ENCODE measurements around the gene BRSK2.

Gene BRSK2

GRCh38 chr11:1373536-1374214, 16.1 kb upstream of the BRSK2 start:
- no peak overlapping the region for H3K4me3 ChIP-seq (ENCODE audit: low read length)
- H3K27me3 ChIP-seq (ENCODE audit: insufficient read depth, low read length): no peaks in the 10 kb centered on the region
- no peak overlapping the region for H2AFZ ChIP-seq (ENCODE audit: low read depth, low read length)
- H3K36me3 ChIP-seq (ENCODE audit: insufficient read depth, low read length): no peaks in the 10 kb centered on the region
- no peaks in the 10 kb centered on the region for H3K9me3 ChIP-seq (ENCODE audit: low read length)
- peaks cover 5% of the 10 kb centered on the region for H3K4me1 ChIP-seq (ENCODE audit: insufficient read depth, low read length)

- Histone ChIP-seq H2AFZ (ENCODE audit: low read depth, low read length) (no peak overlapping the region), H3K27me3 (ENCODE audit: insufficient read depth, low read length) (no peaks in the 10 kb centered on the region), H3K4me1 (ENCODE audit: insufficient read depth, low read length) (peaks cover 5% of the 10 kb centered on the region), H3K36me3 (ENCODE audit: insufficient read depth, low read length) (no peaks in the 10 kb centered on the region), H3K4me3 (ENCODE audit: low read length) (no peak overlapping the region), H3K9me3 (ENCODE audit: low read length) (no peaks in the 10 kb centered on the region)
These were observed 14.4 kb upstream of the BRSK2 start for GRCh38 chr11:1375161-1375954.

- H3K36me3 ChIP-seq (ENCODE audit: insufficient read depth, low read length): no peaks in the 10 kb centered on the region
- no peak overlapping the region for H3K4me3 ChIP-seq (ENCODE audit: low read length)
- no peaks in the 10 kb centered on the region for H3K27me3 ChIP-seq (ENCODE audit: insufficient read depth, low read length)
- H2AFZ ChIP-seq (ENCODE audit: low read depth, low read length): no peak overlapping the region
- no peaks in the 10 kb centered on the region for H3K9me3 ChIP-seq (ENCODE audit: low read length)
- H3K4me1 ChIP-seq (ENCODE audit: insufficient read depth, low read length): peaks cover 5% of the 10 kb centered on the region
These were observed 13.8 kb upstream of the BRSK2 start for GRCh38 chr11:1375955-1376258.

GRCh38 chr11:1377231-1377780, 12.4 kb upstream of the BRSK2 start:
- Histone ChIP-seq H3K4me1 (ENCODE audit: insufficient read depth, low read length) (peaks cover 5% of the 10 kb centered on the region), H3K4me3 (ENCODE audit: low read length) (no peak overlapping the region), H3K36me3 (ENCODE audit: insufficient read depth, low read length) (no peaks in the 10 kb centered on the region), H3K9me3 (ENCODE audit: low read length) (no peaks in the 10 kb centered on the region), H3K27me3 (ENCODE audit: insufficient read depth, low read length) (no peaks in the 10 kb centered on the region), H2AFZ (ENCODE audit: low read depth, low read length) (no peak overlapping the region)

GRCh38 chr11:1381793-1382425, 7.8 kb upstream of the BRSK2 start:
- Histone ChIP-seq H3K4me1 (ENCODE audit: insufficient read depth, low read length) (peaks cover 7% of the 10 kb centered on the region), H3K9me3 (ENCODE audit: low read length) (no peaks in the 10 kb centered on the region)

GRCh38 chr11:1382429-1382828, 7.3 kb upstream of the BRSK2 start:
- Histone ChIP-seq H2AFZ (ENCODE audit: low read depth, low read length) (no peak overlapping the region), H3K36me3 (ENCODE audit: insufficient read depth, low read length) (no peaks in the 10 kb centered on the region), H3K4me3 (ENCODE audit: low read length) (no peak overlapping the region), H3K9me3 (ENCODE audit: low read length) (no peaks in the 10 kb centered on the region), H3K27me3 (ENCODE audit: insufficient read depth, low read length) (no peaks in the 10 kb centered on the region), H3K4me1 (ENCODE audit: insufficient read depth, low read length) (peaks cover 7% of the 10 kb centered on the region)

More at GRCh38 chr11:1381793-1382425, 7.8 kb upstream of the BRSK2 start:
- H3K36me3 ChIP-seq (ENCODE audit: insufficient read depth, low read length): no peaks in the 10 kb centered on the region
- H2AFZ ChIP-seq (ENCODE audit: low read depth, low read length): no peak overlapping the region
- H3K4me3 ChIP-seq (ENCODE audit: low read length): no peak overlapping the region
- no peaks in the 10 kb centered on the region for H3K27me3 ChIP-seq (ENCODE audit: insufficient read depth, low read length)

GRCh38 chr11:1382831-1383607, 6.7 kb upstream of the BRSK2 start:
- Histone ChIP-seq H3K9me3 (ENCODE audit: low read length) (no peaks in the 10 kb centered on the region), H2AFZ (ENCODE audit: low read depth, low read length) (peak overlapping the region; percentile 81), H3K4me3 (ENCODE audit: low read length) (peak overlapping the region; percentile 11)

GRCh38 chr11:1384199-1384970, 5.3 kb upstream of the BRSK2 start:
- Histone ChIP-seq H3K9me3 (ENCODE audit: low read length) (no peaks in the 10 kb centered on the region), H3K4me1 (ENCODE audit: insufficient read depth, low read length) (peaks cover 24% of the 10 kb centered on the region), H2AFZ (ENCODE audit: low read depth, low read length) (no peak overlapping the region), H3K4me3 (ENCODE audit: low read length) (no peak overlapping the region), H3K36me3 (ENCODE audit: insufficient read depth, low read length) (no peaks in the 10 kb centered on the region), H3K27me3 (ENCODE audit: insufficient read depth, low read length) (no peaks in the 10 kb centered on the region)

More at GRCh38 chr11:1382831-1383607, 6.7 kb upstream of the BRSK2 start:
- H3K4me1 ChIP-seq (ENCODE audit: insufficient read depth, low read length): peaks cover 11% of the 10 kb centered on the region
- no peaks in the 10 kb centered on the region for H3K27me3 ChIP-seq (ENCODE audit: insufficient read depth, low read length)
- no peaks in the 10 kb centered on the region for H3K36me3 ChIP-seq (ENCODE audit: insufficient read depth, low read length)

GRCh38 chr11:1387521-1387920, 2.2 kb upstream of the BRSK2 start:
- Histone ChIP-seq H3K4me1 (ENCODE audit: insufficient read depth, low read length) (peaks cover 34% of the 10 kb centered on the region), H3K4me3 (ENCODE audit: low read length) (no peak overlapping the region), H3K36me3 (ENCODE audit: insufficient read depth, low read length) (peaks cover 4% of the 10 kb centered on the region), H2AFZ (ENCODE audit: low read depth, low read length) (no peak overlapping the region), H3K9me3 (ENCODE audit: low read length) (no peaks in the 10 kb centered on the region), H3K27me3 (ENCODE audit: insufficient read depth, low read length) (no peaks in the 10 kb centered on the region)

- Histone ChIP-seq H3K4me3 (ENCODE audit: low read length) (peak overlapping the region; percentile 67), H3K27me3 (ENCODE audit: insufficient read depth, low read length) (no peaks in the 10 kb centered on the region), H3K9me3 (ENCODE audit: low read length) (no peaks in the 10 kb centered on the region), H3K4me1 (ENCODE audit: insufficient read depth, low read length) (peaks cover 31% of the 10 kb centered on the region), H2AFZ (ENCODE audit: low read depth, low read length) (no peak overlapping the region), H3K36me3 (ENCODE audit: insufficient read depth, low read length) (peaks cover 6% of the 10 kb centered on the region)
These were observed 1.6 kb upstream of the BRSK2 start for GRCh38 chr11:1387961-1388762.

GRCh38 chr11:1388763-1389102, 1.0 kb upstream of the BRSK2 start:
- H2AFZ ChIP-seq (ENCODE audit: low read depth, low read length): peak overlapping the region; percentile 87
- peaks cover 6% of the 10 kb centered on the region for H3K36me3 ChIP-seq (ENCODE audit: insufficient read depth, low read length)
- H3K4me1 ChIP-seq (ENCODE audit: insufficient read depth, low read length): peaks cover 27% of the 10 kb centered on the region
- no peaks in the 10 kb centered on the region for H3K27me3 ChIP-seq (ENCODE audit: insufficient read depth, low read length)
- H3K4me3 ChIP-seq (ENCODE audit: low read length): peak overlapping the region; percentile 67
- no peaks in the 10 kb centered on the region for H3K9me3 ChIP-seq (ENCODE audit: low read length)

Data from neuron (in vitro differentiated cells).